Breast epithelium (tissue), 3 donors: ENCODE data around the gene ADPRHL1.

Experiments used
- CTCF ChIP-seq, 3 donors: fragments of 450-650 bp; IDR thresholded peaks; one replicate each; pipeline ENCODE4 v1.5.1; 2016 to 2017; ENCODE audit warnings: antibody characterized with exemption in 3 of 3, mild to moderate bottlenecking in 3 of 3, moderate library complexity in 3 of 3
- POLR2A ChIP-seq: fragments of 450-650 bp; IDR thresholded peaks from one replicate; pipeline ENCODE4 v1.6.1; 2016; ENCODE audit warnings: antibody characterized with exemption, mild to moderate bottlenecking, moderate library complexity

GRCh38 chr13:113406321-113407102 is 46.8 kb downstream of the ADPRHL1 start:
- no peak for TF ChIP-seq CTCF (IDR thresholded peaks at IDR 0.05)
- no peak for TF ChIP-seq POLR2A
